CD4-positive, alpha-beta T cell treated with Interleukin-6 at 100 ng/mL for 8 hours (primary cell): ENCODE measurements around the gene DOCK4.

Experiments used
- DNase-seq: peaks from one replicate; pipeline ENCODE4 v3.0.0-alpha.2; 2020; ENCODE audit warnings: mixed read lengths, low spot score

Gene DOCK4

GRCh38 chr7:112053737-112054069, 152.5 kb downstream of the DOCK4 start:
- no peak for DNase-seq

DNA sequence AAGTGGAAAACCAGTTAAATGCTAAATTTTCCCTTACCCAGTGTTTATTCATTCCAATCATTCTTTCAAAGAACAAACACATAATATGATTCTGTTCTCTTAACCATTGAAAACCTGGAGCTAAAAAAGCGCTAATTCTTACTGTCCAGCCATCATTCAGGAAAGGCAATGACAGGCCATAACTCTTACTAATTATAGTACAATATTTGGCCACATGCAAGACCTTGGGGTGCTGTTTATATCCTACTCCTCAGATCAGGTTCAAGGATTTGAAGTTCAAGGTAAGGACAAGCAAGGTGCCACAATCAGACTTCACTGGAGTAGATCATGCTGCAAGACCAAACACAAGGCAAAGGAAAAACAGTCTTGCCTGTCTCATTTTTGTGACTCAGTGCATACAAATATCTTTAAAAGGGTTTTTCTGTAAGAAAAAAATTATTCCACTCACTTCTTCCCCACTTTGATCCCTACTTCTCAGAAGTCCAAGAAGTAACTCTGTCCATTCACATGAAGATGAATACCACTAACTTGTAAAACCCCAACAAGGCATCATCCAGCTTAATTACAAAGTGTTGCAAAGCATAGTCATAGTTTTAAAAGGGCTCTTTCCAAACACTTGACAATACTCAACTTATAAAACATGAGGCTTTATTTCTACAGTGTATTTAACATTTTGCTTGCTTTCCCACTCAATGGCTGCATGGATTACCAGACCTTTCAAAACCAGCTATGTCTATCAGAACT, 153.0 kb downstream of the DOCK4 start:
- no peak for DNase-seq

DNA sequence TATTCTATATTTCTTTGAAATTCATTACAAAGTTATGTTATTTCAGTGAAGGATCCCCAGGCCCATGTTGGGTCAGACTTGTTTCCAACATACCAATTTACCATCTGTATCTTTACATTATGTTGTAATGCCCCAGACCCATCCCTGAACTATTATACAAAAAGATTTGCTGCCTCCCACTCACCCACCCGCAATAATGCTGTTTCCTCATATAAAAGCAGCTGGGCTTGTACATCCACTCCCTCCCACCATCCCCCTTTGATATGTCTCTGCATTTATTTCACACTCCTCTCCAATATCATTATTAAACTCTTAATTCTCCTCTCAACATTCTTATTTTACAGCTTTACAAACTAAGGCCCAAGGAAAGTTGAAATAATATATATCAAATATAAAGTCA, 153.7 kb downstream of the DOCK4 start:
- DNase-seq = no peak

DNA sequence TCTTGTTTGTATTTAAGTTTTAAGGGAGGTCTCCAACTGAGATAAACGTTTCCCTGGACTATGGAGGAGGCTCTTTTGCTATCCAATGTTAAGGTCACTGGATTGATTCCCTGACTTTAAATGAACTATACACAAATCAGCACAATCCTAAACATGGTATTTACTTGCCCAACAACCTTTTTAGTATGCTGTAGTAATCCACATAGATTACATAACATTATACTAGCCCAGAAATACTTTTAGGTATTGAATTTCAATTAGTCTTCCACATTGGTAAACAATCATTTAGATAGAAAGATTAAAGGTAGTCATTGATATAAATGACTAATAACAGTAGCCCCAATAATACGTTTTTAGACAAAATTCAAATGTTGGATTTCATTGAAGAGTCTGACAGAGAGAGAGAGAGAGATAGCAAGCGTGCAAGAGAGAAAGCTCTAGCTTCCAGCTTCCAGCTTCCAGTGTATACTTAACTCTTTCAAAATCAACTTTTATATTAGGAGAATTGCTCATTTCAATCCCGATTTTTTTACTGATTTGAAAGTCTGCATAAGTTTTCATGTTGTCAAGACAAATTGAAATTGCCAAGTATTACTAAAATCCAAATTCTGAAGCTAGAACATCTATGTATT, 155.8 kb downstream of the DOCK4 start:
- no peak for DNase-seq

DNA sequence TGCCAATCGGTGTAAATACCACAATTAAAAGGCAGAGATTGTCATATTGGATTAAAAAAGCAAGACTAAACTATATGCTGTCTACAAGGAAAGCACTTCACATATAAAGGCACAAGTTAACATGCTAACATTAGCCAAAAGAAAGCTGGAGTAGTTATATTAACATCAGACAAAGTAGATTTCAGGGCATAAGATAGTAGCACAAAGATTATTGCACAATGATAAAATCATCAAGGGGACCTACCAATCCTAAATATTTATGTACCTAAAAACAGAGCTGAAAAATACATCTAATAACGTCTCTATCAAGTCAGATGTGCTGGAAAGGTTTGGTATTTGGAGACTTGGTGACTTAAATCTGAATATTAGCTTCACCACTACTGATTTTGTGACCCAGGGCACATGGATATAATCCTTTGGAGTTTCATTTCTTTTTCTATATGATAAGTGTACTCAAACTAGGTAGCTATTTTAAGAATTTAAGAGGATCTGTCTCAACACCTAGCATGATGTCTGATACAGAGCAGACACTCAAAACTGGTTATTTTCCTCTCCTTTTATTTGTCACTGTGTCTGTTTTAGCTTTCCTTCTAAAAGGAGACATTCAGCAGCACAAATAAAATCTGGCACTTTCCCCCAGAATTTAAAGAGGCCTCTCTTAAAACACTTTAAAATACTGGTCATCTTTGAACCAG, 156.5 kb downstream of the DOCK4 start:
- DNase-seq = no peak

DNA sequence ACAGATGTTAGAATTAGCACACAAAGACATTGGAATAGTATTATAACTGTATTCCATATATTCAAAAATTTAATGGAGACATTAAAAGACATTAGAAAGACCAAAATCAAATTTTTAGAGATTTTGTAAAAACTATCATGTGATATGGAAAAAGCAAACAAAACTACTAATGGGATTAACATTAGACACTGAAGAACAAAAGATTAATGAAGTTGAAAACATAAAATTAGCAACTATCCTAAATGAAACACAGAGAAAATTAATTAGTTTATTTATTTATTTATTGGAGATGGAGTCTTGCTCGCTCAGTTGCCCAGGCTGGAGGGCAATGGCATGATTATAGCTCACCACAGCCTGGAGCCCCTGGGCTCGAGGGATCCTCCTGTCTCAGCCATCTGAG, 158.8 kb downstream of the DOCK4 start:
- DNase-seq = no peak

- no peak for DNase-seq
Measured at GRCh38 chr7:112045222-112045621, 161.0 kb downstream of the DOCK4 start.

GRCh38 chr7:112042631-112043030, 163.6 kb downstream of the DOCK4 start:
- no peak for DNase-seq

GRCh38 chr7:112038353-112038752, 167.8 kb downstream of the DOCK4 start:
- DNase-seq = no peak

DNA sequence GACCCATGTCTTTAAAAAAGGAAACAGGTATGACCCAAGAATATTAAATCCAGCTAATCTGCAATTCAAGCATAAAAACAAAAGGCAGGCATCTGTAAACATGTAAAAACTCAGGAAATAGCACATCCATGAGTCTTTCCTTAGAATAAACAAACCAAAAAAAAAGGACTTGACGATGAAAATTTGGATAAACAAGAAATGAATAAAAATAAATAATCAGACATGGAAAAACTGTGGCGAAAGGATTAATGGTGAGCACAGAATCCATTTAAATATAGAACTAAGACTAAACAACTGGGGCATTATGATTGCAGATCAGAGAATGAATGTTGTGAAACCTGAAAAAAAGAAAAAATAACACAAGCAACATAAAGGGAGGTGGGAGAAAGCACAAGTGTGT, 170.1 kb downstream of the DOCK4 start:
- DNase-seq = no peak

GRCh38 chr7:112031689-112032088, 174.5 kb downstream of the DOCK4 start:
- no peak for DNase-seq

GRCh38 chr7:112025556-112025955, 180.6 kb downstream of the DOCK4 start:
- no peak for DNase-seq

GRCh38 chr7:112023786-112024185, 182.4 kb downstream of the DOCK4 start:
- no peak for DNase-seq

DNA sequence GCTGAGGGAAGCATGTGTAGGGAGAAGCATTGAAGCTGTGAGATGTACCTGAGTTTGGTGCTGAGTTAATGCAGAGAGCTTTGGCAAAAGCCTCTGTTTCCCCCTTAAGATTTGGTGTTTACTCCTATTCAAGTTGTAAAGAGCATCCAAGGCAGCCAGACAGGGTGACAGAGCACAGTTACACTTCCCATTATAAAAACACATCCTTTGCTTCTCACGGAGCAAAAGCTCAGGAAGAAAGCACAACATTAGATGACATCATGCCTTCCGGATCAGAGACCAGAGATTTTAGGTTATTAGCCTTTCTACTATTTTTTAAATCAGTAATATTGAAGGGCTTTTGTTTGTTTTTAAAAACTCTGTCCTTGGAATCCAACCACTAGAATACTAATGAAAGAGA, 182.9 kb downstream of the DOCK4 start:
- DNase-seq = no peak

DNA sequence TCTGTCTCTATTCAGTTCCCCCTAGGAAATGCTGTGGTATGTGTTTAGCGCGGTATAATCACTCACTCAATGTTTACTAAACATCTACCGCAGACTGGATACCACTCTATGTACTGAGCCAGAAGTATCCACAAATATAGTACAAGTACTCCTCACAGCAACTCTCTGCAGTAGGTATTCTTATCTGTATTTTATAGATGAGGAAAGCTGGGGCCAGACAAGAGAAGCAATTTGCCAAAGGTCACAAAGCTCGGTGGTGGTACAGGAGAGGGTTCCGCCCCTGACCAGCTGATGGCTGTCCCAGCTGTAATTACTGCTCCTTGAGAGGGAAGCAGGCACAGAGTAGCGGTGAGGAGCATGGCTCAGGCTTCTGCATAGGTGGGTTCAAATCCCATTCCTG, 184.1 kb downstream of the DOCK4 start:
- DNase-seq = no peak

- DNase-seq = no peak
Measured at GRCh38 chr7:112021379-112022044, 184.7 kb downstream of the DOCK4 start.

DNA sequence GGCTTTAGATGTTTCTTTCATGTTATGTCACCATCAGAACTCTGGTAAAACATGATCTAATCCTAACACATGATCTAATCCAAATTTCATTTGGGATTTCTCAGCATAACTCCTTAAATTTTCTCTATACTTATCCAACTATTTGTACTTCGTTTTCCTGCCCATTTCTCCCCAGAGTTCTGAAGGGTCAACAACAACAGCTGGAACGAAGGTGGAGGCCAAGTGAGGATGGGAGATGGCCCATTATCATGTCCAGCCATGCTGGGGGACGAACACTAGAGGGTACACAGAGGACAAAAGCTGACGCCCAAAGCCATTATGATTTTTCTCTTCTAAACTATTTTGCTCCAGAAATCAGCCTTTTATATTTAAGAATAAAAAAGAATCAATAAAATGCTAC, 185.4 kb downstream of the DOCK4 start:
- DNase-seq = no peak

DNA sequence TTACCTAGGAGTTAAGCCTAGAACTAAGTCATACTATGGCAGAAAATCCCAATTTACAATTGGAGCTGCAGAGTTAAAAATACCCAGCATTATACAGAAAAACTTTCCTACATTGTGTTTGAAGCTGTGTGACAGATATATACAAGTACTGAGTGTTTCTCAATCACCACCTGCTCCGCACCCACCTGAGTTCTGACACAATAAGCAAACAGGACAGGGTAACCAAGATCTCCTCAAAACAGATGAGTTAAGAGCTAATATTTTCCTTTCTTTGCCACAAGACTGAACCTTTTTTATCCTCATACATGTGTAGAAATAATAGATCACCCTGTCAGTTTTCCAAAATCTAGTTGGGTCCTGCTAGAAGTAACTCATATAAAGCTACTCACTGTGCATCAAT, 186.3 kb downstream of the DOCK4 start:
- no peak for DNase-seq

- DNase-seq = no peak
Measured at GRCh38 chr7:112018305-112019030, 187.7 kb downstream of the DOCK4 start.

DNA sequence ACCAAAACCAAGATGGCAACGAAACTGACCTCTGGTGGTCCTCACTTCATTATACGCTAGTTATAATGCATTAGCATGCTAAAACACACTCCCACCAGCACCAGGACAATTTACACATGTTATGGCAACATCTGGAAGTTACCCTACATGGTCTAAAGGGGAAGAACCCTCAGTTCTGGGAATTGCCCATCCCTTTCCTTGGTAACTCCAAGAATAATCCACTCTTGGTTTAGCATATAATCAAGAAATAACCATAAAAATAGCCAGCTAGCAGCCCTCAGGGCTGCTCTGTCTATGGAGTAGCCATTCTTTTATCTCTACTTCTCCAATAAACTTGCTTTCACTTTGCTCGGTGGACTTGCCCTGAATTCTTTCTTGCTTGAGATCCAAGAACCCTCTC, 191.1 kb downstream of the DOCK4 start:
- no peak for DNase-seq

GRCh38 chr7:112014347-112014746, 191.9 kb downstream of the DOCK4 start:
- DNase-seq = no peak

DNA sequence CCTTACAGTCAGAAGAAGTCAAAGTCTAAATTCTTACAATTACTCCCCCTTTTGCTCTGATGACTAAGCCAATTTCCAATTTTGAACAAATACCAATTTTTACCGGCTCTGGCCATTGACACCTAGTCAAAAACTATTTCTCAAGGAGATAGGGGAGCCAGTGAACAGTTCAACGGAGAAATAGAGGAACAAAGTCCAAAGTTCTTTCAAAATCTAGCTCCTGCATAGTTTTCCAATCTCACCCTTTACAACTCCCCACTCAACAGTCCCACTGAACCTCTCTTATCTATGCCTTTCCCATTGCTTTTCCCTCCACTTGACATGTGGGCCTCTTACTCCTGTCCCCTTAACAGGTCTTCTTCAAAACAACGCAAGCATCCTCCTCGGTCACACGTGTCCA, 192.9 kb downstream of the DOCK4 start:
- DNase-seq = no peak
